GM21529 (cell line): ENCODE measurements around the gene UBFD1.
"Not testable (repeated sequence)": the region's sequence is repeated elsewhere in the genome, so short reads cannot be mapped to it uniquely, and the experiment has no call there.

Source experiments
- ATAC-seq: cut with Tn5 transposase; IDR thresholded peaks from one replicate; pipeline ENCODE4 v1.9.1; 2021; ENCODE audit not compliant: unreplicated experiment

The UBFD1 gene

DNA sequence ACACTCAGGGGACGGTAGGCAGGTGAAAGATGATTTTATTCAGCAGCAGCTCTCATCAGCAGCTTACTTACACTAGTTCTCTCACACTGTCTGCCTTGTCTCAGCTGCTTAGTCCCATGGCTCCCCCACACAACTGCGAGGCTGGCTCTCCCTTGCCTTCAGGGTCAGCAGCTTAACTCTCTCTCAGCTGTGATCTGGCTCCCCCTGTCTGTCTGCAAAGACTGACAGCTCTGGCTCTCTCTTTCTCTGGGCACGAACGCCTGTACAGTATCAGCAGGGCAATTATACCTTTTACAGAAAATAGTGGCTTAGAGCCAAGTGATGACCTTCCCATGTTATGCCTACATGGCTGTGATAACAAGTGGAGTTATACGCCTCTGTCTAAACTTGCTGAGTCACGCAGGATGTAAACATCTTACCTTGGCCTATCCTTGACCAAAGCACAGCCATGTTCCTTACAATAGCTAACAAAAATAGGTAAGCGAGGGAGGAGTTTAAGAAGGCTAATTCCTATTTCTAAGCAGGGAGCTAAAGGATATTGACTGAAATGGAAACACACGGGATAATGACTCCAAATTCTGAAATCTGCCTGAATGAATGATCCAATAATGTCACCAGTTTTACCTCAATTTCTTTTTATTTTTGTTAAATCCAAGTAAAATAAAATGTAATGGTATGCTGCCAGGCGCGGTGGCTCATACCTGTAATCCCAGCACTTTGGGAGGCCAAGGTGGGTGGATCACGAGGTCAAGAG is 39.7 kb downstream of the UBFD1 start:
- no peak for ATAC-seq

DNA sequence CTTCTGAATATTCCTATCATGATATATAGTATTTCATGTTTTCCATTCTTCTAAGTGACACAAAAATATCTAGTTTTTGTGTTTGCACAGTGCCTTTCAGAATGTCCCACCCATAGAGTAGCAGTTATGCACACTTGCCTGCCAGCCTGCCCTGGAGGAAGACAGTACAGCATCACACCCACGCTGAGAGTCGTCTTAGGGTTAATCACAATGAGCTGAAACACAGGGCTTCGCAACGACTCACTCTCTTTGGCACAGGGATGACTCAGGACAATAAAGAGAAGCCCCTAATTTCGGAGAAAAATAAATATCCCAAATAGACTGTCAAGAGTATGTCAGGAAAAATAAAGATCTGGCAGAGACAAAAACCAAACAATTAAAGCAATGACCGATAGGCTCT is 50.2 kb downstream of the UBFD1 start:
- ATAC-seq, result no peak

DNA sequence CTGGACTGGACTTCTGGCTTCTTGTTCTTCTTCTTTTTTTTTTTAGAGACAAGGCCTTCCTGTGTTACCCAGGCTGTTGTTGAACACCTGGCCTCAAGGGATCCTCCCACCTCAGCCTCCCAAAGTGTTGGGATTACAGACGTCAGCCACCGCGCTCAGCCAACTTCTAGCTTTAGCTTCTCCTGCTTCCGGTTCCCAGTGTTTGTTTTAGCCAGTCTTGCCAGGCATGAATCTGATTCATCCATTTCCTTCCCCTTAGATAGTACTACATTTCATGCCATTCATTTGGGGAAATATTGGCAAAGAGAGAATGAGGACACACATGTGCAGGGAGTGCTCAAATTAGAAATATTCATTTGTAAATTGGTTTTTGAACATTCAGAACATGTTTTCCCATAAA is 50.7 kb downstream of the UBFD1 start:
- no peak for ATAC-seq

DNA sequence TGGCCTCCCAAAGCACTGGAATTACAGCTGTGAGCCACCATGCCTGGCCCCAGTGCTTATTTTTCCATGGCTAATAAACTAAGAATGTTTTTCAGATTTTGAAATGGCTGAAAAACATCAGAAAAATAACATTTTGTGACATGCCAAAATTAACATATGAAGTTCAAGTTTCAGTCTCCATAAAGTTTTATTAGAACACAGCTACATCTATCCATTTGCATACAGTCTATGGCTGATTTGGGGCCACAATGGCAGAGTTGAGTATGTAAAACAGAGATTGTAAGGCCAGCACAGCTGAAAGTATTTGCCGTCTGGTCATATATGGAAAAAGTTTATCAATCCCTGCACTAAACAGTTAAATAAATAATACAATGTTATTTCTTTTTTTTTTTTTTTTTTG is 52.4 kb downstream of the UBFD1 start:
- no peak for ATAC-seq

DNA sequence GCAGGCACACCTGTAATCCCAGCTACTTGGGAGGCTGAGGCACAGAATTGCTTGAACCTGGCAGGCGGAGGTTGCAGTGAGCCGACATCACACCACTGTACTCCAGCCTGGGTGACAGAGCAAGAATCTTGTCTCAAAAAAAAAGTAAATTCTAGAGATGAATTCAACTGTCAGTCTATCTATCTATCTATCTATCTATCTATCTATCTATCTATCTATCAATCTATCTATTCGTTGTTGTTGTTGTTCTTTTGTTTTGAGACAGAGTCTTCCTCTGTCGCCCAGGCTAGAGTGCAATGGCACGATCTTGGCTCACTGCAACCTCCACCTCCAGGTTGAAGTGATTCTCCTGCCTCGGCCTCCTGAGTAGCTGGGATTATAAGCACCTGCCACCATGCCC is 53.4 kb downstream of the UBFD1 start:
- ATAC-seq, result not testable (repeated sequence)

DNA sequence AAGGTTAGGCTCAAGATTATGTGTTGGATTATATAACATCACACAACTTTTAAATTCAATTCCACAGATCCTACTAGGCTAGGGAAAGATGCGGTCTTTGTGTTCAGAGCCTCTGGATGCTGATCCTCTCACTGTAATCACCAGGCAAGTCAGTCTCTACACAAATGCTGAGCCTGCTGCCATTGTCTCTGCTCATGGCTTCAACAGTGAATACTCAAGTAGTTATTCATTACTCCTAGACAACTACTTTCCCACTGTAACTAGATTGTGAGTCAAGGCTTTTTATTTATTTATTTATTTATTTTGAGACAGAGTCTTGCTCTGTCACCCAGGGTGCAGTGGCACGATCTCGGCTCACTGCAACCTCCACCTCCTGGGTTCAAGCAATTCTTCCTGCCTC is 54.4 kb downstream of the UBFD1 start:
- no peak for ATAC-seq

DNA sequence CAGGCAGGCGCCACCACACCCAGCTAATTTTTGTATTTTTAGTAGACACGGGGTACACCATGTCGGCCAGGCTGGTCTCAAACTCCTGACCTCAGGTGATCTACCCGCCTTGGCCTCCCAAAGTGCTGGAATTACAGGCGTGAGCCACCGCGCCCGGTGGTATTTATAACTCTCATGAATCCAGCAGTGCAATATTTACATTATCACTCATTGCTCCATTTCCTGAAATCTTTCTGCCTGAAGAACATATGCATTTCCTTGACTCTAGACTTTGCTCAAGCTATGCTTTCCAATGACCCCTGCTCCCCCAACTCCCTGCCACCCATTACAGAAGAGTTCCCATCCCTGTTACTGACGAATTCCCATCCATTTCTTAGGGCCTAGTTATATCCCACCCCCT is 58.3 kb downstream of the UBFD1 start:
- no peak for ATAC-seq
